ENCODE data around the gene SERINC3. TPM values are rescaled to one million over a fixed set of nuclear protein-coding genes. Genes with fewer than 3 reads are reported as not detected.

SERINC3 gene
- total and polyA plus RNA-seq, 10 of the 15 experiments (the other 5 are each of a cell fraction or from before 2014, with no cell fraction given), result 24.5 to 96.8 (median 38.8) TPM

GRCh38 chr20:44454306-44454963, 67.4 kb downstream of the SERINC3 start:
- no peak for DNase-seq (ENCODE audit: low read depth, low spot score)
- no peak for ATAC-seq
- TF ChIP-seq, protein P1, sequence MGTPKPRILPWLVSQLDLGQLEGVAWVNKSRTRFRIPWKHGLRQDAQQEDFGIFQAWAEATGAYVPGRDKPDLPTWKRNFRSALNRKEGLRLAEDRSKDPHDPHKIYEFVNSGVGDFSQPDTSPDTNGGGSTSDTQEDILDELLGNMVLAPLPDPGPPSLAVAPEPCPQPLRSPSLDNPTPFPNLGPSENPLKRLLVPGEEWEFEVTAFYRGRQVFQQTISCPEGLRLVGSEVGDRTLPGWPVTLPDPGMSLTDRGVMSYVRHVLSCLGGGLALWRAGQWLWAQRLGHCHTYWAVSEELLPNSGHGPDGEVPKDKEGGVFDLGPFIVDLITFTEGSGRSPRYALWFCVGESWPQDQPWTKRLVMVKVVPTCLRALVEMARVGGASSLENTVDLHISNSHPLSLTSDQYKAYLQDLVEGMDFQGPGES (IDR thresholded peaks at IDR 0.05), result no peak
- ChIA-PET RAD21 (ENCODE audit: unreplicated experiment) (no interaction called here), SMC1A (ENCODE audit: uncharacterized antibody, unreplicated experiment) (no interaction called here), POLR2A (interaction anchor here (0.9 kb wide), 1 partner anchor 26 kb away, joined by 3 read pairs; no protein-coding TSS in a partner anchor), CTCF (interaction anchor here (0.6 to 1.1 kb wide), 2 partner anchors 70 to 419 kb away, joined by 3 to 5 read pairs; no protein-coding TSS in a partner anchor)
- Histone ChIP-seq H3K4me1 (ENCODE audit: control insufficient read depth, insufficient read depth, low read length) (no peaks in the 10 kb centered on the region), H4K20me1 (ENCODE audit: control insufficient read depth, insufficient read depth) (no peaks in the 10 kb centered on the region), H3K9ac (ENCODE audit: control insufficient read depth, insufficient read depth, low read length) (no peak overlapping the region), H3K4me3 (no peak overlapping the region), H3K27ac (ENCODE audit: control insufficient read depth, insufficient read depth) (no peak overlapping the region), H2AFZ (ENCODE audit: control insufficient read depth, low read depth, low read length) (no peak overlapping the region), H3K9me3 (replicated peaks; ENCODE audit: control insufficient read depth, insufficient read depth, low read length) (no peaks in the 10 kb centered on the region), H3K79me2 (ENCODE audit: control insufficient read depth, insufficient read depth, low read length) (no peaks in the 10 kb centered on the region), H3K36me3 (ENCODE audit: control insufficient read depth in 2 of 2, insufficient read depth in 2 of 2, low read length in 1 of 2) (no peaks in the 10 kb centered on the region), H3K4me2 (ENCODE audit: control insufficient read depth, insufficient read depth) (no peak overlapping the region), H3K27me3 (replicated peaks in 1 of 2; ENCODE audit: control insufficient read depth in 2 of 2, insufficient read depth in 2 of 2, low read length in 1 of 2) (no peaks in the 10 kb centered on the region; a peak in 1 of 4 replicates)
- intact Hi-C loops (cut with micrococcal nuclease; ENCODE audit: unreplicated experiment) (no loop called here), in situ Hi-C loops (cut with MboI) (no loop called here)
- 44% methylated on average over 7 of the region's 7 CpGs for WGBS (ENCODE audit: insufficient coverage, insufficient replicate concordance, low lambda C conversion rate, missing lambda C conversion rate)
- no TSS peak for BruUV-seq (replicated peaks)
- no peak for FAIRE-seq

DNA sequence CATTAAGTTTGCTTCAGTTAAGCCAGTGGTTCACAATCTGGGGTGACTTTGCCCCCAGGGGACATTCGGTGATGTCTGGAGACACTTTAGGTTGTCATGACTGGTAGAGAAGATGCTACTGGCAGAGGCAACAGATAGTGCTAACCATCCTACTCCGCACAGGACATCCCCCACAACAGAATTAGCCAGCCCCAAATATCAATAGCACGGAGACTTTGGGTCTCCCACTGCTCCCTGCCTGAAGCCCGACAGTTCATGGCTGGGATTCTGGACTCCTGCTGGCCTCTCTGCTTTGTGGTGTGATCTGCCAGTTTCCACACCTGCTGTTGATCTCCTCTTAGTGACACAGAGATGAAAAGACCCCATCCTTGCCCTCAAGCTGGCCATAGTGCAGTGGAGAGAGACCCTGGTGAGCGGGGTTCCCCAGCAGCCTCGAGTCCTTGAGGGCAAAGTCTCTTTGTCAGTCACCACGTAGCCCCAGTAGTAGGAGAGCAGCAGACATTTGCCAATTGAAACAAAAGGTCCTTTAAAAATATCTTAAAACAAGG, 70.9 kb downstream of the SERINC3 start:
- no peak for ATAC-seq
- Histone ChIP-seq H4K20me1 (ENCODE audit: control insufficient read depth, insufficient read depth) (no peaks in the 10 kb centered on the region), H3K9ac (ENCODE audit: control insufficient read depth, insufficient read depth, low read length) (no peak overlapping the region), H3K27ac (ENCODE audit: control insufficient read depth, insufficient read depth) (no peak overlapping the region), H3K27me3 (replicated peaks in 1 of 2; ENCODE audit: control insufficient read depth in 2 of 2, insufficient read depth in 2 of 2, low read length in 1 of 2) (no peaks in the 10 kb centered on the region; a peak in 1 of 4 replicates), H3K4me1 (ENCODE audit: control insufficient read depth, insufficient read depth, low read length) (no peaks in the 10 kb centered on the region; the same call in 1 of the 2 replicates), H2AFZ (ENCODE audit: control insufficient read depth, low read depth, low read length) (no peak overlapping the region), H3K4me2 (ENCODE audit: control insufficient read depth, insufficient read depth) (no peak overlapping the region), H3K79me2 (ENCODE audit: control insufficient read depth, insufficient read depth, low read length) (no peaks in the 10 kb centered on the region), H3K36me3 (ENCODE audit: control insufficient read depth in 2 of 2, insufficient read depth in 2 of 2, low read length in 1 of 2) (no peaks in the 10 kb centered on the region), H3K4me3 (no peak overlapping the region), H3K9me3 (replicated peaks; ENCODE audit: control insufficient read depth, insufficient read depth, low read length) (no peaks in the 10 kb centered on the region; the same call in 2 of the 3 replicates)
- SMC1A ChIA-PET (ENCODE audit: uncharacterized antibody, unreplicated experiment), result interaction anchor here (1.6 kb wide), 1 partner anchor 11 kb away, joined by 3 read pairs; no protein-coding TSS in a partner anchor
- POLR2A ChIA-PET, result no interaction called here
- RAD21 ChIA-PET (ENCODE audit: unreplicated experiment), result no interaction called here
- no TSS peak for BruUV-seq (replicated peaks)
- DNase-seq (ENCODE audit: low read depth, low spot score), result no peak
- FAIRE-seq, result no peak
- intact Hi-C loops (cut with micrococcal nuclease; ENCODE audit: unreplicated experiment) (no loop called here), in situ Hi-C loops (cut with MboI) (no loop called here)
- no peak for TF ChIP-seq GATAD2B (conservative IDR thresholded peaks at IDR 0.05; ENCODE audit: low read depth)
- 39% methylated on average over 7 of the region's 7 CpGs for WGBS (ENCODE audit: insufficient coverage, insufficient replicate concordance, low lambda C conversion rate, missing lambda C conversion rate)
- CTCF ChIA-PET, result interaction anchor here (1.4 kb wide), 1 partner anchor 11 kb away, joined by 4 read pairs; no protein-coding TSS in a partner anchor
